TTC549 (cell line): Measurements from ENCODE around the gene DSC2.
"Not testable (repeated sequence)": the region's sequence is repeated elsewhere in the genome, so short reads cannot be mapped to it uniquely, and the experiment has no call there.

ENCODE experiments used
- FAIRE-seq: peaks from 2 replicates; lab custom pipeline; 2012; peaks lifted over from hg19 to GRCh38; lab: Jason Lieb, UNC

DSC2 gene

DNA sequence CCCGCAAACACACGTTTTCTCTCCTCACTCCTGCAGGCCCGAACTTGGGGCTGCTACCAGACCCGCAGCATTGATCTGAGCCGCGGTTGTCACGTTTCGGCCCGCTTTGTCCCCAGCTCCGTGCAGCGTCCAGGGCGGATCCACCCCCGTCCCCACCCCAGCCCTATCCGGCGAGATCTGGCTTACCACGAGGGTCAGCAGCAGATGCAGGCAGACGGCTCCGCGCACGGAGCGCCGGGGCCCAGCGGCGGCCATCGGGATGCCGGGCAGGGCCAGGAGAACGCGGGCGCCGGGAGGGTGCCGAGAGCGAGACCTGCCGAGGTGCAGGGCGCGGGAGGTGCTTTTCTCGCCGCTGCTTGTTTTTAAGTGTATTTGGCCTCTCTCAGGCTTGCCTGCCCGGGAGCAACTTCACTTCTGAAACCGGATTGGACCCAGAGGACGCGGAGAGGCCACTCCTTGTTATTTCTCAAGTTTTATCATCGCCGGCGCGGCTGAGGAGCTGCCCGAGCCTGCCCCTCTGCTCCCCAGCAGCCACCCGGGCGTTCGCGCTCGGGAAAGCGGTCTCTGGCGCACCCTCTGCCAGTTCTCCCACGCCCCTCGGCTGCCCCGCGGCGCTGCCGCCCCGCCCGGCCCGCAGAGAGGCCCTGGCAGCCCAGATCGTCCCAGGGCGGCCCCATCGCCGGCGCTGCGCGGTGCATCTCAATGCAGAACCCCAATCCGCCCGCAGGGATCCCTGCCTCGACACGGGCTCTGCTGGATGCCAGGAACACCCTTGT lies 59.6 kb downstream of the DSC2 start, which contains the start of gene DSC3:
Gene DSC3 (minus strand): TSS at position 337 of the 776 bp plus-strand sequence. CDS start 82 bp downstream, at position 255.
- FAIRE-seq, result no peak

GRCh38 chr18:31042084-31042405 lies 60.2 kb downstream of the DSC2 start:
- FAIRE-seq, result no peak

- FAIRE-seq, result no peak
Measured at GRCh38 chr18:31041271-31042083, 60.7 kb downstream of the DSC2 start.

GRCh38 chr18:31040686-31041270 lies 61.4 kb downstream of the DSC2 start:
- FAIRE-seq, result no peak

DNA sequence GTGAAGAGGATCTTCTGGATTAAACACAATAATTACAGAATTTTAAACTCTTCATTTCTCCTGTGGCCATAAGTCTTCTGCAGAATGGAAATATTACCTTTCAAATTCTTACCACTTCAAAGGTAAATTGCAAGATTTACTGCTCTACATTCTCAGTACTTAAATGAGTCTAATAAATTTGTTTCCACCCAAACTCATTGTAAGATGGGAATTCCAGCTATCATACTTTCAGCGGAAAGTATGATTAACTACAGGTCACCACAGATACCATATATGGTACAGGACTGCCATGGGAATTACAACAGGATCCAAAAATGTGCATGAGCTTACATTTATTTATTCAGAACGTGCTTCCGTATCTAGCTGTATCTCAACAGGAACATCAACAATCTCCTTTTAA lies 62.8 kb downstream of the DSC2 start:
- FAIRE-seq, result no peak

DNA sequence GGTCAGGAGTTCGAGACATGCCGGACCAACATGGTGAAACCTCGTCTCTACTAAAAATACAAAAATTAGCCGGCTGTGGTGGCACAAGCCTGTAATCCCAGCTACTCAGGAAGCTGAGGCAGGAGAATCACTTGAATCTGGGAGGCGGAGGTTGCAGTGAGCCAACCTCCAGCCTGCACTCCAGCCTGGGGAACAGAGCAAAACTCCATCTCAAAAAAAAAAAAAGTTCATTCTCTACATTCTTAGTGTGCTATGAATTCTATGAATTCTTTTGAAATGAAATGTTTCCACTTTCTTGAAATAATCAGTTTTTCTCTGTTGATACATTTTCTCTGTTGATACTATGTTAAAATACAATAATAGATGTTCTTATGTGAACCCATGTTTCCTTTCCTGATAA lies 64.5 kb downstream of the DSC2 start:
- not testable (repeated sequence) for FAIRE-seq

DNA sequence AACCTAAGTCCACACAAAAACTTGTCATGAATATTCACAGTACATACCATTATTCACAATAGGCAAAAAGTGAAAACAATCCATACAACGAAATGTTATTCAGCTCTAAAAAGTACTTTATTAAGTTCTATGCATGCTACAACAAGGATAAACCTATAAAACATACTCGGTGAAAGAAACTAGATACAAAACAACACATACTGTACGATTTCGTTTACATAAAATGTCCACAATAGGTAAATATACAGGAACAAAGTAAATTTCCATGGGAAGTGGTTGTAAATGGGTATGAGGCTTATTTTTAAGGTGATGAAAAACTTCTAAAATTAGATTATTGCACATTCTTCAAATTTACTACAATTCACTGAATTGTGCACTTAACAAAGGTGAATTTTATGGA lies 67.7 kb downstream of the DSC2 start:
- FAIRE-seq, result no peak

GRCh38 chr18:31030574-31031278 lies 71.5 kb downstream of the DSC2 start:
- FAIRE-seq, result no peak

GRCh38 chr18:31015715-31016434 lies 86.3 kb downstream of the DSC2 start:
- no peak for FAIRE-seq

DNA sequence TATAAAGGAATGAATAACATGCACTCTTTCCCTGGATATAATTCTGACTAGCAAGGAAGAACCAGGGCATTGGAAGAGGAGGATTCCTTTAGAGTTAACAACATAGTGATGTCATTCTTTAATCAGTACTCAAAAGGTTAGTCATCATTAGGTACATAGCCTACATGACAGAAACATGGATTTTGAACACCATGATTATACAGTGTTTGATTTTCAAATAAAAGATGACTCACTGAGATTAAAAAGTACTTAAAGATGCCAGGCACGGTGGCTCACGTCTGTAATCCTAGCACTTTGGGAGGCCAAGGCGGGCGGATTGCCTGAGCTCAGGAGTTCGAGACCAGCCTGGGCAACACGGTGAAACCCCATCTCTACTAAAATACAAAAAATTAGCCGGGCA lies 90.8 kb downstream of the DSC2 start:
- not testable (repeated sequence) for FAIRE-seq

DNA sequence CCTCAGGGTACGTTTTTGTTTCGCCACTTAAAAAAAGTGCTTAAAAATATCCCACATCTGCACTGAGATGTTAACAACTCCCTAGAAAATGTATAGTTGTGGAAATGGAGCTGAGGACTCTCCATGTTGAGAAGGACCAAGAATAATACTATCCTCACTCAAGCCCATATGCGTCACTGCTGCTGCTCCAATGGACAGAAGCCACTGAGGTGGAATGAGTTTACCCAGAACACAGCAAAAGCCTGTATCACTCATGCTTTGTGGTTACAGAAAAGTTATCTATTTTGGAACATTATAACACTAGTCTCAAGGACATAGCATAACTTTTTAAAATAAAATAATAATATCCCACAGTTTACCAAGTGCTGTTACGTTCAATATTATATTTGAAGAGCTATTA lies 91.6 kb downstream of the DSC2 start:
- no peak for FAIRE-seq
